ENCODE results near the gene SPAST. TPM values are rescaled to one million over a fixed set of nuclear protein-coding genes. Genes with fewer than 3 reads are reported as not detected.

The SPAST gene
- total and polyA plus RNA-seq, 9 of the 15 experiments (the other 6 are each of a cell fraction or from before 2014, with no cell fraction given), result 7.4 to 37.0 (median 19.0) TPM

DNA sequence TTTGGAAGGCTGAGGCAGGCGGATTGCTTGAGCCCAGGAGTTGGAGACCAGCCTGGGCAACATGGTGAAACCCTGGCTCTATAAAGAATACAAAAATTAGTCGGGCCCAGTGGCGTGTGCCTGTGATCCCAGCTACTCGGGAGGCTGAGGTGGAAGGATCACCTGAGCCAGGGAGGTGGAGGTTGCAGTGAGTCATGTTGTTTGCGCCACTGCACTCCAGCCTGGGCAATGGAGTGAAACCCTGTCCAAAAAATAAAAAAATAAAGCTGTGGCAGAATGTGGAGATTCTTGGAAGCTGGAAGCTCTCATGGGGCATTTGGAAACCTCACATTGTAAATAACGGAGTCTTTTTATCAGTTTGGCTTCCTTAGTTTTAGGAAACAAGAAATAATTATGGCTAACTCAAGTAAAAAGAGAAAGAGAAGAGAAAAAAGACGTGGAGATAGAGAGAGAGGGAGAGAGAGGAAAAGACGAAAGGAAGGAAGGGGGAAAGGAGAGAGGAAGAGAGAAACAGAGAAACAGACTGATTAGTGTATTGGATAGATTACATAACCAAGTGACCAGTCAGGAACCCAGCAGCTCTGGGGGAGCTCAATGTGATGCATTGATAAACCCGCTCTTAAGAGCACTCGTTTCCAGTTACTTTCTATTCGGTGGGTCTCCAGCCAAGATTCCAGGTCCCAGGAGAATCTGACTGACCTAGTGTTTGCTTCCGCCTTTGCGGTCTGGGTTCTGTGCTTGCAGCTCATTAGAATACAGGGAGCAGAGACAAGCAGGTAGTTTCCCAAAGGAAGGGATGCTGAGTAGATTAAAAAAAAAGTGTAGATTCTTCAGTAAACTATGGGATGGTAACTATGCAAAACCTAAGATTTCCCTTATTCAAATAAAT lies 1.1 kb upstream of the SPAST start (continued):
- TF ChIP-seq, protein P1, sequence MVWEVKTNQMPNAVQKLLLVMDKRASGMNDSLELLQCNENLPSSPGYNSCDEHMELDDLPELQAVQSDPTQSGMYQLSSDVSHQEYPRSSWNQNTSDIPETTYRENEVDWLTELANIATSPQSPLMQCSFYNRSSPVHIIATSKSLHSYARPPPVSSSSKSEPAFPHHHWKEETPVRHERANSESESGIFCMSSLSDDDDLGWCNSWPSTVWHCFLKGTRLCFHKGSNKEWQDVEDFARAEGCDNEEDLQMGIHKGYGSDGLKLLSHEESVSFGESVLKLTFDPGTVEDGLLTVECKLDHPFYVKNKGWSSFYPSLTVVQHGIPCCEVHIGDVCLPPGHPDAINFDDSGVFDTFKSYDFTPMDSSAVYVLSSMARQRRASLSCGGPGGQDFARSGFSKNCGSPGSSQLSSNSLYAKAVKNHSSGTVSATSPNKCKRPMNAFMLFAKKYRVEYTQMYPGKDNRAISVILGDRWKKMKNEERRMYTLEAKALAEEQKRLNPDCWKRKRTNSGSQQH (CRISPR knock-in tag; IDR thresholded peaks at IDR 0.05), result no peak
- TF ChIP-seq TCF7 (IDR thresholded peaks at IDR 0.05; ENCODE audit: borderline replicate concordance) (no peak), XRCC4 (IDR thresholded peaks at IDR 0.05; ENCODE audit: extremely low read depth, insufficient read depth, insufficient read length) (no peak), KLF1 (tag; IDR thresholded peaks at IDR 0.05) (no peak), CBFA2T3 (IDR thresholded peaks at IDR 0.05) (peak; percentile 64), NCOA2 (IDR thresholded peaks at IDR 0.05; ENCODE audit: partially characterized antibody in 2 of 2) (no peak), POLR3G (IDR thresholded peaks at IDR 0.05; ENCODE audit: extremely low read depth, insufficient read length, insufficient replicate concordance) (no peak), HDGF (IDR thresholded peaks at IDR 0.05) (no peak), RFX7 (CRISPR knock-in tag; IDR thresholded peaks at IDR 0.05) (no peak), ZFP1 (CRISPR knock-in tag; IDR thresholded peaks at IDR 0.05) (no peak), SMARCA4 (IDR thresholded peaks at IDR 0.05) (peak; percentile 70), ZNF584 (CRISPR knock-in tag; IDR thresholded peaks at IDR 0.05; ENCODE audit: low read depth) (no peak), CEBPB (tag; IDR thresholded peaks at IDR 0.05) (peak; percentile 31), MTA1 (IDR thresholded peaks at IDR 0.05; ENCODE audit: borderline replicate concordance) (0 out of 2 replicates have a peak, but pooled peaks have one; percentile 63), TAF1 (IDR thresholded peaks at IDR 0.05; ENCODE audit: control insufficient read depth, extremely low read depth, insufficient read depth, low read length, severe bottlenecking) (peak; percentile 26), NFE2L1 (tag; IDR thresholded peaks at IDR 0.05; ENCODE audit: borderline replicate concordance, low read depth) (no peak), ILF3 (IDR thresholded peaks at IDR 0.05; ENCODE audit: borderline replicate concordance) (no peak), ZNF431 (CRISPR knock-in tag; IDR thresholded peaks at IDR 0.05) (no peak)
- TF ChIP-seq, protein P2, sequence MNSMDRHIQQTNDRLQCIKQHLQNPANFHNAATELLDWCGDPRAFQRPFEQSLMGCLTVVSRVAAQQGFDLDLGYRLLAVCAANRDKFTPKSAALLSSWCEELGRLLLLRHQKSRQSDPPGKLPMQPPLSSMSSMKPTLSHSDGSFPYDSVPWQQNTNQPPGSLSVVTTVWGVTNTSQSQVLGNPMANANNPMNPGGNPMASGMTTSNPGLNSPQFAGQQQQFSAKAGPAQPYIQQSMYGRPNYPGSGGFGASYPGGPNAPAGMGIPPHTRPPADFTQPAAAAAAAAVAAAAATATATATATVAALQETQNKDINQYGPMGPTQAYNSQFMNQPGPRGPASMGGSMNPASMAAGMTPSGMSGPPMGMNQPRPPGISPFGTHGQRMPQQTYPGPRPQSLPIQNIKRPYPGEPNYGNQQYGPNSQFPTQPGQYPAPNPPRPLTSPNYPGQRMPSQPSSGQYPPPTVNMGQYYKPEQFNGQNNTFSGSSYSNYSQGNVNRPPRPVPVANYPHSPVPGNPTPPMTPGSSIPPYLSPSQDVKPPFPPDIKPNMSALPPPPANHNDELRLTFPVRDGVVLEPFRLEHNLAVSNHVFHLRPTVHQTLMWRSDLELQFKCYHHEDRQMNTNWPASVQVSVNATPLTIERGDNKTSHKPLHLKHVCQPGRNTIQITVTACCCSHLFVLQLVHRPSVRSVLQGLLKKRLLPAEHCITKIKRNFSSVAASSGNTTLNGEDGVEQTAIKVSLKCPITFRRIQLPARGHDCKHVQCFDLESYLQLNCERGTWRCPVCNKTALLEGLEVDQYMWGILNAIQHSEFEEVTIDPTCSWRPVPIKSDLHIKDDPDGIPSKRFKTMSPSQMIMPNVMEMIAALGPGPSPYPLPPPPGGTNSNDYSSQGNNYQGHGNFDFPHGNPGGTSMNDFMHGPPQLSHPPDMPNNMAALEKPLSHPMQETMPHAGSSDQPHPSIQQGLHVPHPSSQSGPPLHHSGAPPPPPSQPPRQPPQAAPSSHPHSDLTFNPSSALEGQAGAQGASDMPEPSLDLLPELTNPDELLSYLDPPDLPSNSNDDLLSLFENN (IDR thresholded peaks at IDR 0.05; ENCODE audit: low read depth in 2 of 2, low read length in 2 of 2), result no peak
- TF ChIP-seq, protein P3, sequence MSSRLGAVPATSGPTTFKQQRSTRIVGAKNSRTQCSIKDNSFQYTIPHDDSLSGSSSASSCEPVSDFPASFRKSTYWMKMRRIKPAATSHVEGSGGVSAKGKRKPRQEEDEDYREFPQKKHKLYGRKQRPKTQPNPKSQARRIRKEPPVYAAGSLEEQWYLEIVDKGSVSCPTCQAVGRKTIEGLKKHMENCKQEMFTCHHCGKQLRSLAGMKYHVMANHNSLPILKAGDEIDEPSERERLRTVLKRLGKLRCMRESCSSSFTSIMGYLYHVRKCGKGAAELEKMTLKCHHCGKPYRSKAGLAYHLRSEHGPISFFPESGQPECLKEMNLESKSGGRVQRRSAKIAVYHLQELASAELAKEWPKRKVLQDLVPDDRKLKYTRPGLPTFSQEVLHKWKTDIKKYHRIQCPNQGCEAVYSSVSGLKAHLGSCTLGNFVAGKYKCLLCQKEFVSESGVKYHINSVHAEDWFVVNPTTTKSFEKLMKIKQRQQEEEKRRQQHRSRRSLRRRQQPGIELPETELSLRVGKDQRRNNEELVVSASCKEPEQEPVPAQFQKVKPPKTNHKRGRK (tag; IDR thresholded peaks at IDR 0.05), result peak; percentile 91
- TF ChIP-seq, protein P4, sequence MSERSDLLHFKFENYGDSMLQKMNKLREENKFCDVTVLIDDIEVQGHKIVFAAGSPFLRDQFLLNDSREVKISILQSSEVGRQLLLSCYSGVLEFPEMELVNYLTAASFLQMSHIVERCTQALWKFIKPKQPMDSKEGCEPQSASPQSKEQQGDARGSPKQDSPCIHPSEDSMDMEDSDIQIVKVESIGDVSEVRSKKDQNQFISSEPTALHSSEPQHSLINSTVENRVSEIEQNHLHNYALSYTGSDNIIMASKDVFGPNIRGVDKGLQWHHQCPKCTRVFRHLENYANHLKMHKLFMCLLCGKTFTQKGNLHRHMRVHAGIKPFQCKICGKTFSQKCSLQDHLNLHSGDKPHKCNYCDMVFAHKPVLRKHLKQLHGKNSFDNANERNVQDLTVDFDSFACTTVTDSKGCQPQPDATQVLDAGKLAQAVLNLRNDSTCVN (CRISPR knock-in tag; IDR thresholded peaks at IDR 0.05), result no peak

All from K562 (cell line).